Stimulated activated CD4-positive, alpha-beta T cell treated with anti-CD3 and anti-CD28 coated beads, TNF-alpha, amount 100 ng/mL, for 1 hour (primary cell): Measurements from ENCODE around the gene LCN6.
"Not testable (repeated sequence)": the region's sequence is repeated elsewhere in the genome, so short reads cannot be mapped to it uniquely, and the experiment has no call there.

Experiments
- DNase-seq, 3 donors: peaks; one replicate each; pipeline ENCODE4 v3.0.0-alpha.2; 2020; ENCODE audit warnings: low read depth in 3 of 3, low spot score in 1 of 3

The LCN6 gene

DNA sequence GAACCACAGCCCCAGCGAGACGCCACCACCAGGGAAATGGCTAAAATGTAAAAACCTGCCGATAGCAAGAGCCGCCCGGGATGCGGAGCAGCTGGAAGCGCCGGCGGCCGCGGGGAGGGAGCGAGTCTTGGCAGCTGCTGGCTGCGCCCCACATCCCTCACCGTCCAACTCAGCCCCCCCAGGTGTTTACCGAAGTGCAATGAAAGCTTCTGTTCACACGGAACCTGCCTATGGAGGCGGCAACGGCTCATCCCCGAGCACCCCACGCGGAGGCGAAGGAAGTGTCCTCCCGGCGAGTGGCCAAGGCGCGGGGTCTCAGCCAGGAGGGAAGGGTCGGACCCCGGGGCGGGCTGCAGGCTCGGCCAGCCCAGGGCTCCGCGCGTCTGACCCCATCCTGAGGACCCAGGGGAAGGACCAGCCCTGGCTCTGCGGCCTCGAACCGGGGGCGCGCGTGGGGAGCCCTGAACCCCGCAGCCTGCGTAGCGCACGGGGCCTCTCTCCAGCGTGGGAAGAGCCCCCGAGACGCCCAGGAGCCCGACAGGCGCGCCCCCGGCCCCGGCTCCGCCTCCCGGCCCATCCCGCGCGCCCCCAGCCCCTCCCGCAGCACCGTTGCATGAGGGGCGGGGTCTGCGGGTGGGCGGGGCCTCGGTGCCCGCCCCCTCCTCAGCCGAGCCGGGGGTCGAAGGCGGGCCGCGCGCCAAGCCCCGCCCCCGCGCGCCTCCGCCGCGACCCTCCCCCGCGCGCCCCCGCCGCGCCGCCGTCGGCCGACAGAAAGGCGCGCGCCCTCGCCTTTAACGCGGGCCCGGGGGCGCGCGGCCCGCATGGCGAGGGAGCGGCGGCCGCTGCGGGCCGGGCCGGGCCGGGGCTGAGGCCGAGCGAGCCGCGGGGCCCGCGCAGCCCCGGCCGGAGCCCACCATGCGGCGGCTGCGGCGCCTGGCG, 36.3 kb downstream of the LCN6 start, which contains the start of gene DIPK1B:
TSS of gene DIPK1B (plus strand) at position 822 of the 939 bp plus-strand sequence. CDS start at position 916, 94 bp downstream.
- no peak for DNase-seq

DNA sequence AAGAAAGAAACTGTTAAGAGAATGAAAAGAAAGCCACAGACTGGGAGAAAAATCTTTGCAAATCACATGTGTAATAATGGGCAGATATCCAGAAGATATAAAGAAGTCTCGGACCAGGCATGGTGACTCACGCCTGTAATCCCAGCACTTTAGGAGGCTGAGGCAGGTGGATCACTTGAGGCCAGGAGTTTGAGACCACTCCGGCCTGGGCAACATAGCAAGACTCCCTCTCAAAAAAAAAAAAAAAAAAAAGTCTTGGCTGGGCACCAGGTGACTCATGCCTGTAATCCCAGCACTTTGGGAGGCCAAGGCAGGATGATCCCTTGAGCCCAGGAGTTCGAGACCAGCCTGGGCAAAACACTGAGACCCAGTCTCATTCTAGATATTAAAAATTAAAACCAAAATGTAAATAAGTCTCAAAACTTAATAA, 37.1 kb downstream of the LCN6 start:
- DNase-seq = not testable (repeated sequence)

GRCh38 chr9:136710543-136710942, 37.8 kb downstream of the LCN6 start:
- DNase-seq = no peak

- no peak for DNase-seq
Observed at GRCh38 chr9:136709454-136710109, 38.7 kb downstream of the LCN6 start.

DNA sequence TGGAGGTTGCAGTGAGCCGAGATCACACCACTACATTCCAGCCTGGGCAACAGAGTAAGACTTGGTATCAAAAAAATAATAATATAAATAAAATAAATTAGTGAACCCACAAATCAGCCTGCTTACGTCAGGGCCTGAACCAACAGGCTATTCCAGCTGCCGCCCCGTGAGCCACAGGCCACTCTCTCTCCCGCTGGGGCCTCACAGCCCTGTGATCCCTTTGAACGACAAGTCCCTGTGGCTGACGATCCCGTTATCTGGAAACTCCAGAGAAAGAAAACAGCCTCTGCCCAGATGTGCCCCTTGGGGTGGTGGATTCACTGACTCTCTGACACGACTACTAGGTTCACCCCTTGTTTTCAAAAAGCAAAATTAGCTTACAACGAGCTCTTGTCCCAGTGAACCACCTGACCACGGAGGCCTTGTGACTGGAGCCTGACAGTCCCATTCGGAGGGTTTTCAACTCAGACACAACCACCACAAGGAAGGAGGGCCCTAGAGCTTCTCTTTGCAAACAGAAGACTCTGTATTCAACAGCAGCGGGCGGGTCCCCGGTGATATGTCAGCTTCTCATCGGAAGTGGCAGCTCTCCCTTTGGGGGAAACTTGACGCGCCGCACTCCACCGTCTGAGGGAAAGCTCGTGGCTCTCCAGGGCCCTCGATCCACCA, 40.3 kb downstream of the LCN6 start:
- no peak for DNase-seq

GRCh38 chr9:136707011-136707410, 41.3 kb downstream of the LCN6 start:
- DNase-seq = no peak

GRCh38 chr9:136705564-136705963, 42.8 kb downstream of the LCN6 start:
- DNase-seq = no peak

DNA sequence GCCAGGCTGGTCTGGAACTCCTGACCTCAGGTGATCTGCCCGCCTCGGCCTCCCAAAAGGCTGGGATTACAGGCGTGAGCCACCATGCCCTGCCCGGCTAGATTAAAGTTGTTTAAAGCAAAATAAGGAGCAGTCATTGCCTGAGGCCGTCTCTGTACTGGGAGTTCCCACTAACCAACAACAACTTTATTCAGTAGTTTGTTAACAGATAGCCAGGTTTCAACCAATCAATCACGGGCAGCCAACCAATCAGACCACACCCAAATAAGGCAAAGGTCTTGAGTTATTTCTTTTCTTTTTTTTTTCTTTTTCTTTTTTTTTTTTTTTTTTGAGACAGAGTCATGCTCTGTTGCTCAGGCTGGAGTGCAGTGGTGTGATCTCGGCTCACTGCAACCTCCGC, 43.6 kb downstream of the LCN6 start:
- not testable (repeated sequence) for DNase-seq

- no peak for DNase-seq
Observed at GRCh38 chr9:136703276-136703860, 45.0 kb downstream of the LCN6 start.

DNA sequence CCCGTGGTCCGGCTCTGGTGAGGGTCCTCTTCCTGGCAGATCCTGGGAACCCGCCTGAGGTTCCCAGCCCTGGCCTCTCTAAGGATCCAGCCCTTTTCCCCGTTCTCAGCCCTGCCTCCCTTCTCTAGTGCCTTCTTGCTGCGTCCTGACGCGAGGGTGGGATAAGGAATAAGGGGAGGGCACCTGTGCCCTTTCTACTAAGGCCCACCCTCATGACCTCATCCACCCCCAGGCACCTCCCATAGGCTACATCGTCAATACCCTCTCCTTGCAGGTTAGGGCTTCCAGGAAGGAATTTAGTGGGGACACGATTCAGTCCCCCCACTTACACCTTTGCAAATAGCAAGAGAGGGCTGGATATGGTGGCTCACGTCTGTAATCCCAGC, 46.7 kb downstream of the LCN6 start:
- no peak for DNase-seq

GRCh38 chr9:136700959-136701667, 47.2 kb downstream of the LCN6 start:
- peak in 1 of 3 donors; percentile 37 for DNase-seq

DNA sequence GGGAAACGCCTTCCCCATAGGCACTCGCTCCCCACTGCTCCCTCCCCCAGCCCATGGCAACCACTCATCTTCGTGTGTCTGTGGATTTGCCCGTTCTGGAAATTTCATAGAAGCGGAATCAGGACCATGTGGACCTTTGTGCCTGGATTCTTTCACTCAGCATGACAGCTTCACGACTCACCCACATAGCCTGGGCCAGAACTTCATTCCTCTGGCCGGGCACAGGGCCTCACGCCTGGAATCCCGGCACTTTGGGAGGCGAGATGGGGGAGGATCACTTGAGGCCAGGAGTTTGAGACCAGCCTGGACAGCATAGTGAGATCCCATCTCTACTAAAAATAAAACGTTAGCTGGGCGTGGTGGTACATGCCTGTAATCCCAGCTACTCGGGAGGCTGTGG, 48.0 kb downstream of the LCN6 start:
- no peak for DNase-seq

DNA sequence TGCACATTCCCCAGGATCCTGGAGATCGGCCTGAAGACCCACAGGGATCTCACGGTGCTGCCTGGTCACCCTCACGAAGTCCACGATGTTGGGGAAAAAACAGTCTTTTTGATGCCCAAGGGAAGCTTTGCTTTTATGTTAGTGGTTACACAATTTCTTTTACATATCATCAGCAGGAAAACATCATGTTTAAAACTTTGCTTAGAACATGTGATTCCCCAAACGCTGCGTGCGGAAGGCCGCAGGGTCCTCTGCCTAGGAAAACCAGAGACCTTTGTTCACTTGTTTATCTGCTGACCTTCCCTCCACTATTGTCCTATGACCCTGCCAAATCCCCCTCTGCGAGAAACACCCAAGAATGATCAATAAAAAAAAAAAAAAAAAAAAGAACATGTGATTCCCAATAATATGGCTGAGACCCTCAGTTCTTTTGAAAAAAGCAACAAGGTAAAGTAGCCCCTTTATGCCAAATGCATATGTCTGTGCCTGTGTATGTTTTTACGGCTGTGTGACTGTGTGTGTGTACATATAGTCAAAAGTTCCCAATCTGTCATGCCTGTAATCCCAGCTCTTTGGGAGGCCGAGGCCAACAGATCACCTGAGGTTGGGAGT, 49.6 kb downstream of the LCN6 start:
- no peak for DNase-seq

- no peak for DNase-seq
Observed at GRCh38 chr9:136697821-136698526, 50.4 kb downstream of the LCN6 start.

DNA sequence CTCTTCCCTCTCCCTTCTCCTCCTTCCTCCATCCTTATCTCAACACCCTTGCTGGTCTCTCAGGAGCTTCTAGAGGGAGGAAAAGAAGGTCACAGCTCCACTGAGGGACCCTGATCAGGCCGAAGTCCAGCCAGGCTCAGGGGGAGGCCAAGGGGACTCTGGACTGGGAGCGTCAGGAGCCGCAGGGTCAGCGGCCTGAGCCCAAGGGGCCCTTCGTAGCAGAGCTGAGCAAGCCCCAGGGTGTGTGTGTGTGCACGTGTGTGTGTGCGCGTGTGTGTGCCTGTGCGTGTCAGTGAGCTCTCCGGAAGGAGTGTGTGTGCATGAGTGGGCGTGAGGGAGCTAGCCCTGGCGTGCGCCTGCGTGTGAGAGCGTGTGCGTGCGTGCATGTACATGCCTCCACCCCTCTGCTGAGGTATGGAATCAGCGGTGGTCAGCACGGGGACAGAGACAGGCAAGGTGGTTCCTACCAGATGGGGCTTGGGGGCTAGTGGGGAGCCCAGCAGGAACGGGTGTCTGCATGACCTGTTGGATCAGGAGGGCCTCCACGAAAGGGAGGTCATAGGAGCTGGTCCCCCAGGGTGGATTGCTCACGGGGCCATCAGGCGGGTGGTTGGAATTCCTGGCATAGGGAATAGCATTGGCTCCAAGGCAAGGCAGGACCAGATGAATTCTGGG, 51.0 kb downstream of the LCN6 start:
- no peak for DNase-seq

GRCh38 chr9:136696502-136696901, 51.8 kb downstream of the LCN6 start:
- no peak for DNase-seq

DNA sequence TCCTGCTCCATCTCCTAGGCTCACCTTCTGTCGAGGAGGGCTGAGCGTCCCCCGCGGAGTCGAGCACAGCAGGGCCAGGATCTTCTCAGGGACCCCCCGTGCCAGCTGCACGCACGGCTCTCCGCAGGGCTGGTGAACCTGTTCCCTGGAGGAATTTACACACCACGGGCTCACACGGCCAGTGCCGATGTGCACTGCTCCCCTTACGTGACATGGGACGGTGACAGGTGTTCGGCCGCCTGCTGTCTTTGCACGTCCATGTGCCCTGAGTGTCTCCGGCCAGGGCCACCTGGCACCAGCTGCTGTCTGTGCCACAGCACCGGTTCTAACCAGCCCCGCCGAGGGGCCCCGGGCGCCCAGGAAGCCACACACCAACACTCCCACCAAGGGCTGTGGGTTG, 52.4 kb downstream of the LCN6 start:
- DNase-seq = no peak

- no peak for DNase-seq
Observed at GRCh38 chr9:136695435-136695895, 52.9 kb downstream of the LCN6 start.

- no peak for DNase-seq
Observed at GRCh38 chr9:136694872-136695247, 53.5 kb downstream of the LCN6 start.
